Measurements from ENCODE around the gene ANOS1. TPM values are rescaled to one million over a fixed set of nuclear protein-coding genes. Genes with fewer than 3 reads are reported as not detected.

Gene ANOS1
- total and polyA plus RNA-seq, 2 donors (not counting 3 experiments of a cell fraction or from before 2014, with no cell fraction given) = 0.55 to 0.87 TPM

GRCh38 chrX:8729811-8730210 lies 2.1 kb downstream of the ANOS1 start:
- H4K20me1 ChIP-seq (replicated peaks; ENCODE audit: control insufficient read depth, extremely low read depth, insufficient read depth, low read length) = no peaks in the 10 kb centered on the region
- no peak overlapping the region for H3K4me2 ChIP-seq (ENCODE audit: insufficient read depth, low read length)
- H3K4me3 ChIP-seq (replicated peaks in 1 of 3; ENCODE audit: insufficient read depth in 1 of 3, low read depth in 1 of 3, low read length in 3 of 3) = no peak overlapping the region
- no peak overlapping the region for H2AFZ ChIP-seq (ENCODE audit: low read depth, low read length)
- FAIRE-seq = no peak
- H3K27me3 ChIP-seq (ENCODE audit: control insufficient read depth in 2 of 2, insufficient read depth in 2 of 2, low read length in 2 of 2) = peaks cover 3 to 4% of the 10 kb centered on the region in 2 experiments
- CTCF ChIA-PET = interaction anchor here (3.2 kb wide), 1 partner anchor 9 kb away, joined by 12 read pairs; no protein-coding TSS in a partner anchor
- no peaks in the 10 kb centered on the region for H3K79me2 ChIP-seq (ENCODE audit: control insufficient read depth, insufficient read depth, low read length)
- no TSS peak for BruUV-seq (replicated peaks)
- no peak for DNase-seq (ENCODE audit: low read depth, low spot score)
- H3K9me3 ChIP-seq (replicated peaks; ENCODE audit: control insufficient read depth, insufficient read depth, low read length) = no peaks in the 10 kb centered on the region
- no peaks in the 10 kb centered on the region for H3K9me1 ChIP-seq (replicated peaks; ENCODE audit: control insufficient read depth, extremely low read depth, insufficient read depth, low read length)
- intact Hi-C loops (cut with micrococcal nuclease) (loop anchor here (10.0 kb wide), 1 partner anchor 545 kb away; no protein-coding TSS in a partner anchor), dilution Hi-C loops (cut with MboI; ENCODE audit: extremely low pct_ligation_motif_present, low sequenced_read_pairs) (no loop called here)
- no peaks in the 10 kb centered on the region for H3K36me3 ChIP-seq (ENCODE audit: control insufficient read depth in 2 of 2, extremely low read depth in 1 of 2, insufficient read depth in 2 of 2, low read length in 2 of 2)
- H3K27ac ChIP-seq (ENCODE audit: insufficient read depth, low read depth, low read length) = no peak overlapping the region
- TF ChIP-seq GATA2 (IDR thresholded peaks at IDR 0.05; ENCODE audit: insufficient read depth, insufficient read length, low read depth, low read length) = no peak
- no peak for TF ChIP-seq POLR2AphosphoS5 (IDR thresholded peaks at IDR 0.05; ENCODE audit: insufficient read depth, low read depth, low read length)
- TF ChIP-seq JUN (IDR thresholded peaks at IDR 0.05; ENCODE audit: borderline replicate concordance, insufficient read depth, insufficient read length, low read depth) = no peak
- TF ChIP-seq MAX (IDR thresholded peaks at IDR 0.05; ENCODE audit: insufficient read depth, insufficient read length) = no peak
- TF ChIP-seq FOS (IDR thresholded peaks at IDR 0.05; ENCODE audit: borderline replicate concordance, insufficient read depth, low read length) = no peak
- no peak overlapping the region for H3K9ac ChIP-seq (replicated peaks; ENCODE audit: extremely low read depth, insufficient read depth, low read length)
- POLR2A ChIA-PET = no interaction called here
- peaks cover 6% of the 10 kb centered on the region for H3K4me1 ChIP-seq (ENCODE audit: control insufficient read depth, extremely low read depth, insufficient read depth, low read length)

GRCh38 chrX:8728932-8729535 lies 2.9 kb downstream of the ANOS1 start:
- intact Hi-C loops (cut with micrococcal nuclease) (no loop called here), dilution Hi-C loops (cut with MboI; ENCODE audit: extremely low pct_ligation_motif_present, low sequenced_read_pairs) (no loop called here)
- Histone ChIP-seq H3K36me3 (ENCODE audit: control insufficient read depth in 2 of 2, extremely low read depth in 1 of 2, insufficient read depth in 2 of 2, low read length in 2 of 2) (no peaks in the 10 kb centered on the region), H3K9me1 (replicated peaks; ENCODE audit: control insufficient read depth, extremely low read depth, insufficient read depth, low read length) (no peaks in the 10 kb centered on the region), H2AFZ (ENCODE audit: low read depth, low read length) (no peak overlapping the region), H3K4me3 (replicated peaks in 1 of 3; ENCODE audit: insufficient read depth in 1 of 3, low read depth in 1 of 3, low read length in 3 of 3) (no peak overlapping the region), H4K20me1 (replicated peaks; ENCODE audit: control insufficient read depth, extremely low read depth, insufficient read depth, low read length) (no peaks in the 10 kb centered on the region), H3K9me3 (replicated peaks; ENCODE audit: control insufficient read depth, insufficient read depth, low read length) (no peaks in the 10 kb centered on the region), H3K27ac (ENCODE audit: insufficient read depth, low read depth, low read length) (no peak overlapping the region), H3K27me3 (ENCODE audit: control insufficient read depth in 2 of 2, insufficient read depth in 2 of 2, low read length in 2 of 2) (peaks cover 3 to 4% of the 10 kb centered on the region in 2 experiments), H3K9ac (replicated peaks; ENCODE audit: extremely low read depth, insufficient read depth, low read length) (no peak overlapping the region), H3K4me2 (ENCODE audit: insufficient read depth, low read length) (no peak overlapping the region), H3K4me1 (ENCODE audit: control insufficient read depth, extremely low read depth, insufficient read depth, low read length) (peaks cover 6% of the 10 kb centered on the region), H3K79me2 (ENCODE audit: control insufficient read depth, insufficient read depth, low read length) (no peaks in the 10 kb centered on the region)
- no TSS peak for BruUV-seq (replicated peaks)
- POLR2A ChIA-PET = no interaction called here
- DNase-seq (ENCODE audit: low read depth, low spot score) (no peak), FAIRE-seq (no peak)
- CTCF ChIA-PET = interaction anchor here (3.2 kb wide), 1 partner anchor 9 kb away, joined by 12 read pairs; no protein-coding TSS in a partner anchor
- TF ChIP-seq POLR2A (IDR thresholded peaks at IDR 0.05; ENCODE audit: low read depth, low read length) (no peak), MAX (IDR thresholded peaks at IDR 0.05; ENCODE audit: insufficient read depth, insufficient read length) (no peak), MYC (IDR thresholded peaks at IDR 0.05; ENCODE audit: low read depth, low read length) (no peak), JUN (IDR thresholded peaks at IDR 0.05; ENCODE audit: borderline replicate concordance, insufficient read depth, insufficient read length, low read depth) (no peak), FOS (IDR thresholded peaks at IDR 0.05; ENCODE audit: borderline replicate concordance, insufficient read depth, low read length) (no peak), CTCF (IDR thresholded peaks at IDR 0.05; ENCODE audit: extremely low read depth in 1 of 2, insufficient read depth in 1 of 2, low read depth in 1 of 2, low read length in 2 of 2) (no peak)

All from endothelial cell of umbilical vein (primary cell).